HepG2 (cell line): ENCODE data around the gene SLC50A1. TPM values are rescaled to one million over a fixed set of nuclear protein-coding genes. Genes with fewer than 3 reads are reported as not detected.

Experiments used
- EHMT2 ChIP-seq: fragments of 200-600 bp; sonication (generic); IDR thresholded peaks from 2 replicates; pipeline ENCODE4 v1.7.0; 2017; ENCODE audit warnings: antibody characterized with exemption, low read depth, low read length, borderline replicate concordance
- KDM2A ChIP-seq: sonication (generic); formaldehyde crosslinking; IDR thresholded peaks from 2 replicates; pipeline ENCODE4 v1.4.0; 2020; ENCODE audit warnings: low read depth, missing genetic modification reagents, borderline replicate concordance
- KDM5B ChIP-seq: sonication (generic); formaldehyde crosslinking; IDR thresholded peaks from 2 replicates; pipeline ENCODE4 v1.4.0; 2020; ENCODE audit warnings: missing genetic modification reagents, mild to moderate bottlenecking, borderline replicate concordance
- MXD4 ChIP-seq: IDR thresholded peaks from 2 replicates; pipeline ENCODE4 v1.6.1; 2016; ENCODE audit warnings: mild to moderate bottlenecking, missing biosample characterization, missing genetic modification reagents
- NONO ChIP-seq, 2 experiments: fragments of 450-650 bp in 1 of 2; sonication (generic) in 1 of 2; formaldehyde crosslinking in 1 of 2; IDR thresholded peaks in 1 of 2; conservative IDR thresholded peaks in 1 of 2; 2 replicates each; pipeline versions ENCODE4 v1.6.1 to v1.8.0; 2017 to 2022; ENCODE audit warnings: mild to moderate bottlenecking in 1 of 2, missing genetic modification reagents in 1 of 2, moderate library complexity in 1 of 2
- POLR2A ChIP-seq, 2 experiments: IDR thresholded peaks; 2 replicates each; pipeline ENCODE4 v1.6.1; 2011; ENCODE audit warnings: low read depth in 2 of 2, low read length in 2 of 2, mild to moderate bottlenecking in 1 of 2, moderate library complexity in 1 of 2; ENCODE audit not compliant: insufficient read depth in 1 of 2
- SMAD1 ChIP-seq: sonication (generic); formaldehyde crosslinking; IDR thresholded peaks from 2 replicates; pipeline ENCODE4 v1.4.0; 2020; ENCODE audit warnings: missing genetic modification reagents, low read depth, mild to moderate bottlenecking, borderline replicate concordance
- SMAD9 ChIP-seq: sonication (generic); formaldehyde crosslinking; IDR thresholded peaks from 2 replicates; pipeline ENCODE4 v1.5.1; 2020; ENCODE audit warnings: mild to moderate bottlenecking, missing genetic modification reagents
- ZBTB4 ChIP-seq: sonication (generic); formaldehyde crosslinking; IDR thresholded peaks from 2 replicates; pipeline ENCODE4 v1.4.0; 2020; ENCODE audit warnings: missing genetic modification reagents, mild to moderate bottlenecking, borderline replicate concordance
- ZBTB46 ChIP-seq: sonication (generic); formaldehyde crosslinking; IDR thresholded peaks from 2 replicates; pipeline ENCODE4 v1.4.0; 2020; ENCODE audit warnings: mild to moderate bottlenecking, missing genetic modification reagents, borderline replicate concordance
- ZNF12 ChIP-seq: sonication (generic); formaldehyde crosslinking; IDR thresholded peaks from 2 replicates; pipeline ENCODE4 v1.5.0; 2020; ENCODE audit warnings: missing genetic modification reagents
- ZNF234 ChIP-seq: sonication (generic); formaldehyde crosslinking; conservative IDR thresholded peaks from 2 replicates; pipeline ENCODE4 v1.5.1; 2020; ENCODE audit warnings: mild to moderate bottlenecking, missing genetic modification reagents
- ZNF460 ChIP-seq: sonication (generic); formaldehyde crosslinking; IDR thresholded peaks from 2 replicates; pipeline ENCODE4 v1.5.1; 2020; ENCODE audit warnings: missing genetic modification reagents, mild to moderate bottlenecking, borderline replicate concordance
- ZNF816 ChIP-seq: sonication (generic); formaldehyde crosslinking; IDR thresholded peaks from 2 replicates; pipeline ENCODE4 v1.8.0; 2022; ENCODE audit warnings: missing genetic modification reagents, mild to moderate bottlenecking, borderline replicate concordance
- polyA plus RNA-seq, 8 experiments: library from polyadenylated mRNA; depleted of rRNA in 3 of 8; stranded (reverse) in 7 of 8; unstranded in 1 of 8; fragments of >200 nt; fragmentation: Illumina TruSeq in 4 of 8; extraction: Trizol in 4 of 8; gene quantifications; 2 replicates each; pipeline versions ENCODE4 v1.2.1 to v1.2.3, GENCODE V29; 2011 to 2016; ENCODE audit warnings: low read depth in 4 of 8, missing spikeins in 1 of 8, mixed read lengths in 1 of 8; ENCODE audit not compliant: insufficient read depth in 1 of 8
- total RNA-seq, 5 experiments: library from RNA; depleted of rRNA; stranded (reverse); fragments of >200 nt; fragmentation: Illumina TruSeq; extraction: Trizol; gene quantifications; 2 replicates each; pipeline ENCODE4 v1.2.3, GENCODE V29; 2016; ENCODE audit warnings: low read depth in 1 of 5
- TF ChIP-seq, protein P1 (sequence below): sonication (generic); formaldehyde crosslinking; IDR thresholded peaks from 2 replicates; pipeline ENCODE4 v1.9.0; 2021; ENCODE audit warnings: missing genetic modification reagents, borderline replicate concordance
- TF ChIP-seq, protein P2 (sequence below): IDR thresholded peaks from 2 replicates; pipeline ENCODE4 v1.6.1; 2016; ENCODE audit warnings: missing genetic modification reagents, missing compliant biosample characterization
- TF ChIP-seq, protein P3 (sequence below), 2 experiments: sonication (generic) in 1 of 2; formaldehyde crosslinking in 1 of 2; IDR thresholded peaks; 2 replicates each; pipeline versions ENCODE4 v1.4.0 to v1.6.1; 2018 to 2020; ENCODE audit warnings: missing genetic modification reagents in 2 of 2, borderline replicate concordance in 1 of 2, low read depth in 1 of 2, mild to moderate bottlenecking in 1 of 2, missing biosample characterization in 1 of 2

The SLC50A1 gene
- total and polyA plus RNA-seq, 2 of the 13 experiments (the other 11 are each of a cell fraction or from before 2014, with no cell fraction given) = 22.5 to 46.8 TPM

DNA sequence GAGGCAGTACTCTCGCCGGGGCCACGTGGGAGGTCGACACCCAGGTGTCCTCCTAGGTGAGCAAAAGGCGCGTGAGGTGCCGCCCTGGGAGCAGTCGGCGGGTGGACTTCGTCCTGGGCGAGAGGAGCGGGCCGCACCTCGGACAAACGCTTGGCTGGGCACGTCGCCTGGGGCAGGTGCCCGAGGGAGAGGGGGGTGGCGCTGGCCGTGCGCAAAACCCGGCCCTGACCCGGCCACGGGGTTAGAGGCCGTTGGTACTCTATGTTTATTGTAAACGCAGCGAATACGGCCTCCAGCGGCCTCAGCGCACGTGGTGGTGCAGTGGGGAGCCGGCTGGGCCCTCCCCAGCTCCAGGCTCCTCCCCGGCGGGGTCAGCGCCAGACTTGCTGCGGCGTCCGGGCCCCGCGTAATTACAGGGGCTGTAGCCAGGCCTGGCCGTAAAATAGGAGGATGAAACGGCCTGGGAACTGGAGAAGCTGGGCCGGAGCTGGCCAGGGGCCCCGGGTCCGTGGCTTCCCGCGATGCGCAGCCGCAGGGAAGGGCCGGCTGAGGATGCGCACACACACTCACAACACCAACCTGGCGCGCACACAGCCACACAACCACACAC is 9.6 kb upstream of the SLC50A1 start (continued):
- TF ChIP-seq SMAD1 (CRISPR knock-in tag) (peak; percentile 90; the same call in 1 of the 2 replicates), EHMT2 (no peak), NONO (IDR thresholded peaks at IDR 0.05) (no peak), NONO (CRISPR knock-in tag; conservative IDR thresholded peaks at IDR 0.05) (peak; percentile 97), ZNF12 (CRISPR knock-in tag) (peak; percentile 8; the same call in 1 of the 2 replicates), MXD4 (CRISPR knock-in tag) (peak; percentile 95), KDM5B (peak; percentile 67; the same call in 1 of the 2 replicates), ZNF234 (CRISPR knock-in tag) (peak; percentile 89; the same call in 1 of the 2 replicates), ZBTB46 (no peak), ZNF816 (peak; percentile 94), ZNF460 (CRISPR knock-in tag) (peak; percentile 65; the same call in 1 of the 2 replicates), ZBTB4 (CRISPR knock-in tag) (no peak), KDM2A (peak; percentile 87), SMAD9 (CRISPR knock-in tag) (peak; percentile 81; the same call in 1 of the 2 replicates), POLR2A (IDR thresholded peaks at IDR 0.05; ENCODE audit: insufficient read depth in 1 of 2, low read depth in 2 of 2, low read length in 2 of 2) (no peak)
- TF ChIP-seq, protein P1, sequence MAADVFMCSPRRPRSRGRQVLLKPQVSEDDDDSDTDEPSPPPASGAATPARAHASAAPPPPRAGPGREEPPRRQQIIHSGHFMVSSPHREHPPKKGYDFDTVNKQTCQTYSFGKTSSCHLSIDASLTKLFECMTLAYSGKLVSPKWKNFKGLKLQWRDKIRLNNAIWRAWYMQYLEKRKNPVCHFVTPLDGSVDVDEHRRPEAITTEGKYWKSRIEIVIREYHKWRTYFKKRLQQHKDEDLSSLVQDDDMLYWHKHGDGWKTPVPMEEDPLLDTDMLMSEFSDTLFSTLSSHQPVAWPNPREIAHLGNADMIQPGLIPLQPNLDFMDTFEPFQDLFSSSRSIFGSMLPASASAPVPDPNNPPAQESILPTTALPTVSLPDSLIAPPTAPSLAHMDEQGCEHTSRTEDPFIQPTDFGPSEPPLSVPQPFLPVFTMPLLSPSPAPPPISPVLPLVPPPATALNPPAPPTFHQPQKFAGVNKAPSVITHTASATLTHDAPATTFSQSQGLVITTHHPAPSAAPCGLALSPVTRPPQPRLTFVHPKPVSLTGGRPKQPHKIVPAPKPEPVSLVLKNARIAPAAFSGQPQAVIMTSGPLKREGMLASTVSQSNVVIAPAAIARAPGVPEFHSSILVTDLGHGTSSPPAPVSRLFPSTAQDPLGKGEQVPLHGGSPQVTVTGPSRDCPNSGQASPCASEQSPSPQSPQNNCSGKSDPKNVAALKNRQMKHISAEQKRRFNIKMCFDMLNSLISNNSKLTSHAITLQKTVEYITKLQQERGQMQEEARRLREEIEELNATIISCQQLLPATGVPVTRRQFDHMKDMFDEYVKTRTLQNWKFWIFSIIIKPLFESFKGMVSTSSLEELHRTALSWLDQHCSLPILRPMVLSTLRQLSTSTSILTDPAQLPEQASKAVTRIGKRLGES (CRISPR knock-in tag) = peak; percentile 50; the same call in 1 of the 2 replicates
- TF ChIP-seq, protein P2, sequence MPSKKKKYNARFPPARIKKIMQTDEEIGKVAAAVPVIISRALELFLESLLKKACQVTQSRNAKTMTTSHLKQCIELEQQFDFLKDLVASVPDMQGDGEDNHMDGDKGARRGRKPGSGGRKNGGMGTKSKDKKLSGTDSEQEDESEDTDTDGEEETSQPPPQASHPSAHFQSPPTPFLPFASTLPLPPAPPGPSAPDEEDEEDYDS (CRISPR knock-in tag) = peak; percentile 70
- TF ChIP-seq, protein P3, sequence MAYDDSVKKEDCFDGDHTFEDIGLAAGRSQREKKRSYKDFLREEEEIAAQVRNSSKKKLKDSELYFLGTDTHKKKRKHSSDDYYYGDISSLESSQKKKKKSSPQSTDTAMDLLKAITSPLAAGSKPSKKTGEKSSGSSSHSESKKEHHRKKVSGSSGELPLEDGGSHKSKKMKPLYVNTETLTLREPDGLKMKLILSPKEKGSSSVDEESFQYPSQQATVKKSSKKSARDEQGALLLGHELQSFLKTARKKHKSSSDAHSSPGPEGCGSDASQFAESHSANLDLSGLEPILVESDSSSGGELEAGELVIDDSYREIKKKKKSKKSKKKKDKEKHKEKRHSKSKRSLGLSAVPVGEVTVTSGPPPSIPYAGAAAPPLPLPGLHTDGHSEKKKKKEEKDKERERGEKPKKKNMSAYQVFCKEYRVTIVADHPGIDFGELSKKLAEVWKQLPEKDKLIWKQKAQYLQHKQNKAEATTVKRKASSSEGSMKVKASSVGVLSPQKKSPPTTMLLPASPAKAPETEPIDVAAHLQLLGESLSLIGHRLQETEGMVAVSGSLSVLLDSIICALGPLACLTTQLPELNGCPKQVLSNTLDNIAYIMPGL (CRISPR knock-in tag; IDR thresholded peaks at IDR 0.05; ENCODE audit: borderline replicate concordance in 1 of 2, low read depth in 1 of 2) = peak; percentile 18 to 90; a peak in 3 of 4 replicates
